Endothelial cell of umbilical vein (primary cell): ENCODE measurements around the gene XPO6. TPM values are rescaled to one million over a fixed set of nuclear protein-coding genes. Genes with fewer than 3 reads are reported as not detected.

Experiments
- BruUV-seq: library from RNA; stranded (reverse); fragments of 400-500 nt; replicated peaks from 2 replicates; lab custom pipeline; 2021; lab: Mats Ljungman, UMichigan
- CTCF ChIA-PET: fragments of 300-600, 350-600 bp; sonication (Branson Sonifier 250); formaldehyde crosslinking; loops from one replicate; lab custom pipeline; 2021; ENCODE audit warnings: antibody characterized with exemption, inconsistent platforms; lab: Charles Lee
- POLR2A ChIA-PET: fragments of 300-600, 350-600 bp; sonication (Branson Sonifier 250); formaldehyde crosslinking; loops from one replicate; lab custom pipeline; 2021; ENCODE audit warnings: antibody characterized with exemption, inconsistent platforms; lab: Charles Lee
- DNase-seq: peaks from one replicate; pipeline ENCODE4 v3.0.0-alpha.2; 2011; ENCODE audit warnings: low read depth, low spot score
- FAIRE-seq: peaks from 2 replicates; lab custom pipeline; 2011; peaks lifted over from hg19 to GRCh38; lab: Jason Lieb, UNC
- H2AFZ ChIP-seq: 2 replicates; pipeline ENCODE4 v1.6.0; 2012; ENCODE audit warnings: low read depth, low read length, control low read depth, inconsistent platforms
- H3K27ac ChIP-seq: 2 replicates; pipeline ENCODE4 v1.5.1; 2011; ENCODE audit warnings: low read depth, mild to moderate bottlenecking, control low read depth, low read length, moderate library complexity; ENCODE audit not compliant: insufficient read depth
- H3K27me3 ChIP-seq, 2 experiments: 2 replicates each; pipeline versions ENCODE4 v1.6.0 to v1.6.1; 2011; ENCODE audit warnings: low read length in 2 of 2, mixed read lengths in 1 of 2; ENCODE audit not compliant: control insufficient read depth in 2 of 2, insufficient read depth in 2 of 2
- H3K36me3 ChIP-seq, 2 experiments: 2 replicates in 1 of 2; 3 replicates in 1 of 2; pipeline ENCODE4 v1.5.1; 2011; ENCODE audit warnings: low read length in 2 of 2, mild to moderate bottlenecking in 1 of 2, moderate library complexity in 1 of 2; ENCODE audit not compliant: control insufficient read depth in 2 of 2, insufficient read depth in 2 of 2; ENCODE audit errors: extremely low read depth in 1 of 2
- H3K4me1 ChIP-seq: 3 replicates; pipeline ENCODE4 v1.5.1; 2011; ENCODE audit warnings: mild to moderate bottlenecking, low read length; ENCODE audit not compliant: control insufficient read depth, insufficient read depth; ENCODE audit errors: extremely low read depth
- H3K4me2 ChIP-seq: 2 replicates; pipeline ENCODE4 v1.6.1; 2011; ENCODE audit warnings: low read length, control low read depth, mixed read lengths; ENCODE audit not compliant: insufficient read depth
- H3K4me3 ChIP-seq, 3 experiments: fragments of 200-600 bp in 1 of 3; sonication (generic), shearing (Covaris generic) in 1 of 3; replicated peaks in 1 of 3; 2 replicates each; pipeline ENCODE4 v1.5.1; 2011 to 2016; ENCODE audit warnings: control low read depth in 3 of 3, low read length in 3 of 3, mild to moderate bottlenecking in 2 of 3, inconsistent platforms in 1 of 3, low read depth in 1 of 3, moderate library complexity in 1 of 3; ENCODE audit not compliant: insufficient read depth in 1 of 3
- H3K79me2 ChIP-seq: 2 replicates; pipeline ENCODE4 v1.6.0; 2012; ENCODE audit warnings: low read length, inconsistent platforms; ENCODE audit not compliant: control insufficient read depth, insufficient read depth
- H3K9ac ChIP-seq: replicated peaks from 2 replicates; pipeline ENCODE3; 2011; ENCODE audit warnings: low read length, control low read depth; ENCODE audit not compliant: insufficient read depth; ENCODE audit errors: extremely low read depth
- H3K9me1 ChIP-seq: replicated peaks from 3 replicates; pipeline ENCODE4 v1.6.0; 2011; ENCODE audit warnings: mild to moderate bottlenecking, low read length; ENCODE audit not compliant: control insufficient read depth, insufficient read depth; ENCODE audit errors: extremely low read depth
- H3K9me3 ChIP-seq: replicated peaks from 2 replicates; pipeline ENCODE4 v1.5.1; 2012; ENCODE audit warnings: low read length, inconsistent platforms; ENCODE audit not compliant: control insufficient read depth, insufficient read depth
- H4K20me1 ChIP-seq: replicated peaks from 2 replicates; pipeline ENCODE3; 2011; ENCODE audit warnings: mild to moderate bottlenecking, low read length; ENCODE audit not compliant: control insufficient read depth, insufficient read depth; ENCODE audit errors: extremely low read depth
- EZH2 ChIP-seq: IDR thresholded peaks from 2 replicates; pipeline ENCODE4 v1.6.1; 2012; ENCODE audit warnings: borderline replicate concordance, low read depth, mild to moderate bottlenecking, moderate library complexity, low read length, inconsistent platforms; ENCODE audit not compliant: severe bottlenecking
- FOS ChIP-seq: IDR thresholded peaks from 2 replicates; pipeline ENCODE4 v1.6.1; 2011; ENCODE audit warnings: mild to moderate bottlenecking, low read length, moderate library complexity, borderline replicate concordance; ENCODE audit not compliant: insufficient read depth
- GATA2 ChIP-seq: IDR thresholded peaks from 2 replicates; pipeline ENCODE4 v1.7.0; 2011; ENCODE audit warnings: low read depth, mild to moderate bottlenecking, moderate library complexity, mixed read lengths, low read length; ENCODE audit not compliant: insufficient read length, insufficient read depth
- JUN ChIP-seq: IDR thresholded peaks from 2 replicates; pipeline ENCODE4 v1.6.1; 2011; ENCODE audit warnings: borderline replicate concordance, low read depth; ENCODE audit not compliant: insufficient read length, insufficient read depth
- MYC ChIP-seq: IDR thresholded peaks from one replicate; pipeline ENCODE4 v1.6.1; 2011; ENCODE audit warnings: mild to moderate bottlenecking, low read depth, low read length
- POLR2A ChIP-seq: IDR thresholded peaks from 2 replicates; pipeline ENCODE4 v1.6.1; 2012; ENCODE audit warnings: low read depth, mild to moderate bottlenecking, control low read depth, low read length
- POLR2AphosphoS5 ChIP-seq: IDR thresholded peaks from 2 replicates; pipeline ENCODE4 v1.6.1; 2012; ENCODE audit warnings: low read depth, mild to moderate bottlenecking, control low read depth, low read length, moderate library complexity; ENCODE audit not compliant: insufficient read depth
- dilution Hi-C: fragments of 300-500 bp; cut with MboI; formaldehyde crosslinking; loops from one replicate; pipeline ENCODE4 v1.15.0; 2019; ENCODE audit warnings: low sequenced_read_pairs; ENCODE audit not compliant: extremely low pct_ligation_motif_present
- intact Hi-C: fragments of 100-400 bp; cut with micrococcal nuclease; formaldehyde crosslinking; loops from one replicate; pipeline ENCODE4 v1.10.0; 2022
- polyA plus RNA-seq, 4 experiments: library from polyadenylated mRNA; depleted of rRNA in 3 of 4; stranded (reverse) in 3 of 4; unstranded in 1 of 4; fragments of >200 nt; gene quantifications; 2 replicates each; pipeline versions ENCODE4 v1.2.1 to v1.2.3, GENCODE V29; 2011 to 2012; ENCODE audit warnings: missing spikeins in 1 of 4
- total RNA-seq: library from RNA; stranded (reverse); gene quantifications from 2 replicates; pipeline ENCODE4 v1.2.3, GENCODE V29; 2021
- TF ChIP-seq, protein P1 (sequence below): IDR thresholded peaks from 2 replicates; pipeline ENCODE4 v1.6.1; 2011; ENCODE audit not compliant: insufficient read depth, insufficient read length
- TF ChIP-seq, protein P2 (sequence below), 2 donors: IDR thresholded peaks; 1 replicate in 1 of 2; 2 replicates in 1 of 2; pipeline ENCODE4 v1.5.1; 2011; ENCODE audit warnings: low read length in 2 of 2, mild to moderate bottlenecking in 2 of 2, moderate library complexity in 2 of 2, control low read depth in 1 of 2, inconsistent platforms in 1 of 2, low read depth in 1 of 2; ENCODE audit not compliant: insufficient read depth in 1 of 2; ENCODE audit errors: extremely low read depth in 1 of 2

The XPO6 gene
- total and polyA plus RNA-seq, 2 donors (not counting 3 experiments of a cell fraction or from before 2014, with no cell fraction given), result 170 to 272 TPM

DNA sequence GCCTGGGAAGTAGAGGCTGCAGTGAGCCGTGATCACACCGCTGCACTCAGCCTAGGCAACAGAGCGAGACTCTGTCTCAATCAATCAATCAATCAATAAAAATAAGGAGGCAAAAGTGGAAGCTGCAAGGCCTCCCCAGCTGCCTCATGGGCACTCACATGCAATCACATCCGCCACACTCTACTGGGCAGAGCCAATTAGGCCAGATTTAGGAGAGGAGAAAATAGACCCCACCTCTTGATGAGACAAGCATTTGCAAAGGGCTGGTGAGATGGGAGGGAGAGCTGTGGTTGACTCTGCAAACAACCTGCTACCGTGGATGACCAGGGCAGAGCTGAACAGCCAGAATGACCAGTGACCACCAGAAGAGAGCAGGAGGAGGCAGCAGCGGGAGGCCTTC lies 133.5 kb downstream of the XPO6 start:
- Histone ChIP-seq H3K36me3 (no peaks in the 10 kb centered on the region), H3K4me2 (no peak overlapping the region), H3K9ac (no peak overlapping the region), H3K27ac (no peak overlapping the region), H3K4me3 (no peak overlapping the region), H3K9me3 (no peaks in the 10 kb centered on the region), H3K27me3 (no peaks in the 10 kb centered on the region), H3K9me1 (no peaks in the 10 kb centered on the region), H3K4me1 (no peaks in the 10 kb centered on the region), H3K79me2 (no peaks in the 10 kb centered on the region), H2AFZ (no peak overlapping the region), H4K20me1 (no peaks in the 10 kb centered on the region)
- BruUV-seq, result no TSS peak
- dilution Hi-C loops (no loop called here), intact Hi-C loops (no loop called here)
- ChIA-PET CTCF (no interaction called here), POLR2A (no interaction called here)
- DNase-seq (no peak), FAIRE-seq (no peak)
- TF ChIP-seq POLR2AphosphoS5 (no peak), GATA2 (no peak), EZH2 (no peak), FOS (no peak)
- TF ChIP-seq, protein P1, sequence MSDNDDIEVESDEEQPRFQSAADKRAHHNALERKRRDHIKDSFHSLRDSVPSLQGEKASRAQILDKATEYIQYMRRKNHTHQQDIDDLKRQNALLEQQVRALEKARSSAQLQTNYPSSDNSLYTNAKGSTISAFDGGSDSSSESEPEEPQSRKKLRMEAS, result no peak

DNA sequence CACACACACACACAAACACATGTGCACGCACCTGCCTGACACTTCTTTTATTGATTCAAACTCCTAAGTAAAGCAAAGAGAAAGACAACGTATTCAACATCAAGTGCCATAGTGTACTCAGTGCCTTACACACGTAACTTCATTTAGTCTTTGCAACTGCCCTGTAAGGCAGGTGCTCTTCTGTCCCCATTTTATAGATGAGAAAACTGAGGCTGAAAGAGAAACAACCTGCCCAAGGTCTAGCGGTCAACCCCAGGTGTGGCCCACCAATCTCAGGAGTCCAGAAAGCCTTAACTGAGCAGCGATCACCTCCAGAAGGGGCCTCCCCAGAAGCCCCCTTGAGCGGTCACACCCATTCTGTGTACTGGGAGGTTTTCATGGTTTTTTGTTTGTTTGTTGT lies 137.9 kb downstream of the XPO6 start:
- DNase-seq (no peak), FAIRE-seq (no peak)
- Histone ChIP-seq H2AFZ (no peak overlapping the region), H3K9me1 (no peaks in the 10 kb centered on the region), H3K36me3 (no peaks in the 10 kb centered on the region), H3K27me3 (peaks cover 0 to 2% of the 10 kb centered on the region in 2 experiments), H3K27ac (no peak overlapping the region), H3K4me2 (no peak overlapping the region), H3K79me2 (no peaks in the 10 kb centered on the region), H4K20me1 (no peaks in the 10 kb centered on the region), H3K4me1 (no peaks in the 10 kb centered on the region), H3K9me3 (no peaks in the 10 kb centered on the region), H3K9ac (no peak overlapping the region), H3K4me3 (no peak overlapping the region)
- TF ChIP-seq, protein P1, result no peak
- no peak for TF ChIP-seq GATA2
- no peak for TF ChIP-seq MYC
- TF ChIP-seq EZH2, result no peak
- TF ChIP-seq FOS, result no peak
- no peak for TF ChIP-seq POLR2A
- no peak for TF ChIP-seq POLR2AphosphoS5
- TF ChIP-seq, protein P2, sequence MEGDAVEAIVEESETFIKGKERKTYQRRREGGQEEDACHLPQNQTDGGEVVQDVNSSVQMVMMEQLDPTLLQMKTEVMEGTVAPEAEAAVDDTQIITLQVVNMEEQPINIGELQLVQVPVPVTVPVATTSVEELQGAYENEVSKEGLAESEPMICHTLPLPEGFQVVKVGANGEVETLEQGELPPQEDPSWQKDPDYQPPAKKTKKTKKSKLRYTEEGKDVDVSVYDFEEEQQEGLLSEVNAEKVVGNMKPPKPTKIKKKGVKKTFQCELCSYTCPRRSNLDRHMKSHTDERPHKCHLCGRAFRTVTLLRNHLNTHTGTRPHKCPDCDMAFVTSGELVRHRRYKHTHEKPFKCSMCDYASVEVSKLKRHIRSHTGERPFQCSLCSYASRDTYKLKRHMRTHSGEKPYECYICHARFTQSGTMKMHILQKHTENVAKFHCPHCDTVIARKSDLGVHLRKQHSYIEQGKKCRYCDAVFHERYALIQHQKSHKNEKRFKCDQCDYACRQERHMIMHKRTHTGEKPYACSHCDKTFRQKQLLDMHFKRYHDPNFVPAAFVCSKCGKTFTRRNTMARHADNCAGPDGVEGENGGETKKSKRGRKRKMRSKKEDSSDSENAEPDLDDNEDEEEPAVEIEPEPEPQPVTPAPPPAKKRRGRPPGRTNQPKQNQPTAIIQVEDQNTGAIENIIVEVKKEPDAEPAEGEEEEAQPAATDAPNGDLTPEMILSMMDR (IDR thresholded peaks at IDR 0.05; ENCODE audit: extremely low read depth in 1 of 2, insufficient read depth in 1 of 2, low read depth in 1 of 2, low read length in 2 of 2), result no peak
- no peak for TF ChIP-seq JUN
- dilution Hi-C loops (no loop called here), intact Hi-C loops (no loop called here)
- CTCF ChIA-PET, result no interaction called here
- BruUV-seq, result no TSS peak
- POLR2A ChIA-PET, result no interaction called here
